GM21737 (cell line): ENCODE measurements around the gene ISOC2.
"Not testable (repeated sequence)": the region's sequence is repeated elsewhere in the genome, so short reads cannot be mapped to it uniquely, and the experiment has no call there.

Source experiments
- ATAC-seq: cut with Tn5 transposase; IDR thresholded peaks from one replicate; pipeline ENCODE4 v1.9.1; 2021; ENCODE audit warnings: mild to moderate bottlenecking, moderate library complexity; ENCODE audit not compliant: unreplicated experiment

ISOC2 gene

GRCh38 chr19:55443045-55443823 is 18.2 kb downstream of the ISOC2 start, which contains the start of gene SHISA7:
TSS of gene SHISA7 (minus strand) at chr19:55443300. CDS start at chr19:55442863, 437 bp downstream.
- no peak for ATAC-seq

GRCh38 chr19:55442372-55442961 is 19.0 kb downstream of the ISOC2 start:
- ATAC-seq, result no peak

GRCh38 chr19:55441692-55442321 is 19.6 kb downstream of the ISOC2 start:
- no peak for ATAC-seq

- ATAC-seq, result no peak
Observed at GRCh38 chr19:55441319-55441691, 20.1 kb downstream of the ISOC2 start.

- no peak for ATAC-seq
Observed at GRCh38 chr19:55440411-55441105, 20.9 kb downstream of the ISOC2 start.

- no peak for ATAC-seq
Observed at GRCh38 chr19:55439052-55439451, 22.4 kb downstream of the ISOC2 start.

- no peak for ATAC-seq
Observed at GRCh38 chr19:55437410-55437809, 24.0 kb downstream of the ISOC2 start.

GRCh38 chr19:55436847-55437246 is 24.6 kb downstream of the ISOC2 start:
- ATAC-seq, result no peak

- no peak for ATAC-seq
Observed at GRCh38 chr19:55435020-55435419, 26.4 kb downstream of the ISOC2 start.

GRCh38 chr19:55434356-55434919 is 27.0 kb downstream of the ISOC2 start:
- ATAC-seq, result no peak

GRCh38 chr19:55433292-55433691 is 28.1 kb downstream of the ISOC2 start:
- ATAC-seq, result no peak

GRCh38 chr19:55432241-55432959 is 29.0 kb downstream of the ISOC2 start:
- ATAC-seq, result no peak

GRCh38 chr19:55431183-55431582 is 30.3 kb downstream of the ISOC2 start:
- no peak for ATAC-seq

- ATAC-seq, result no peak
Observed at GRCh38 chr19:55426042-55426441, 35.4 kb downstream of the ISOC2 start.

- ATAC-seq, result no peak
Observed at GRCh38 chr19:55424518-55424917, 36.9 kb downstream of the ISOC2 start.

- ATAC-seq, result no peak
Observed at GRCh38 chr19:55423225-55424005, 38.0 kb downstream of the ISOC2 start.

- ATAC-seq, result not testable (repeated sequence)
Observed at GRCh38 chr19:55421281-55421680, 40.2 kb downstream of the ISOC2 start.

GRCh38 chr19:55419624-55420236 is 41.7 kb downstream of the ISOC2 start:
- no peak for ATAC-seq

- no peak for ATAC-seq
Observed at GRCh38 chr19:55419103-55419502, 42.3 kb downstream of the ISOC2 start.
